GM21619 (cell line): ENCODE measurements around the gene OR2G2.

Experiments used
- ATAC-seq: cut with Tn5 transposase; IDR thresholded peaks from one replicate; pipeline ENCODE4 v1.9.1; 2021; ENCODE audit not compliant: unreplicated experiment

The OR2G2 gene, protein sequence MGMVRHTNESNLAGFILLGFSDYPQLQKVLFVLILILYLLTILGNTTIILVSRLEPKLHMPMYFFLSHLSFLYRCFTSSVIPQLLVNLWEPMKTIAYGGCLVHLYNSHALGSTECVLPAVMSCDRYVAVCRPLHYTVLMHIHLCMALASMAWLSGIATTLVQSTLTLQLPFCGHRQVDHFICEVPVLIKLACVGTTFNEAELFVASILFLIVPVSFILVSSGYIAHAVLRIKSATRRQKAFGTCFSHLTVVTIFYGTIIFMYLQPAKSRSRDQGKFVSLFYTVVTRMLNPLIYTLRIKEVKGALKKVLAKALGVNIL

DNA sequence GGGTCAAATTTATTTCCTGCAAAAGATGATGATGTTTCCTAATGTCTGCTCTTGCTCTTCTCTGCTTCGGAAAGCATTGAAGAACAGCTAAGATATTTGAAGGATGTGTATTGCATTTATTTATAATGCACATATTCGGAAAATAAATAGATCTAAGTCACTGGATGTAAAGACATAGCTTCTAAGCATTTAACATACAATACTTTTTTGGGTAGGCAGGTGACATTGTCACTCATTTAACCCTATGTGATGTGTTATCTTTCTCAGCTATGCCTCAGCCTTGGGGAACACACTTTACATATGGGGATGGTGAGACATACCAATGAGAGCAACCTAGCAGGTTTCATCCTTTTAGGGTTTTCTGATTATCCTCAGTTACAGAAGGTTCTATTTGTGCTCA is at the start of gene OR2G2:
Gene OR2G2 (plus strand): TSS at position 301 of the 400 bp plus-strand sequence. CDS start 0 bp downstream, at position 301.
- no peak for ATAC-seq

DNA sequence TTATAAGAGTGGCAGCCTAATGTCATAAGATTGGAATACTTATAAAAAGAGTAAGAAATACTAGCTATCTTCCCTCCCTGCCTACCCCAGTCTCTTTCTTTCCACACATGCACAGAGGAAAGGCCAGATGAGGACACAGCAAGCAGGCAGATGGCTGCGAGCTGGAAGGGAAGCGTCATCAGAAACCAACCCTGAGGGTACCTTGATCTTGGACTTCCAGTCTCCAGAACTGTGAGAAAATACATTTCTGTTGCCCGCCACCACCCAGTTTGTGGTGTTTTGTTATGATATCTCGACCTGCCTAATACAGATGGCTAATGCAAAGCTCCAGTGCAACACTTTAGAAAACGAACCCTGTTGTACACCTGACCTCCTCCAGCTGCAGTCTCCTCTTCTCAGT is 49.6 kb upstream of the OR2G2 start:
- ATAC-seq: no peak

DNA sequence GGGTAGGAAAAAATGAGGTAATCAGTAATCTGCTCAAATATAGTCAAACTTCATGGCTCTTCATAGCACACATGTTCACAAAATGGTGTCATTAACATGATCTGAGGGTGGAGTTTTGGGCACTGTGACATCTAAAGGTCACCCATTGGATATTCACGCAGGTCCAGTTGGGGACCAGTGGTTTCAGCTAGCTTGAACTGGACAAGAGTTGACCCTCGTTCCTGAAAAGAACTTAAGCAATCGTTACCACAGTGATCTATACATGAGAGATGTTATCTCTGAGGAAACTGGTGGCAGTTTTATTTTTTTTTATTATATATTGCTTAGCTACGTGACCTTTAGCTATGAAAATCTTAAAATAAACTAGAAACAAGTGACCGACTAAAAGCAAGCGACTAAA is 48.9 kb upstream of the OR2G2 start:
- no peak for ATAC-seq

DNA sequence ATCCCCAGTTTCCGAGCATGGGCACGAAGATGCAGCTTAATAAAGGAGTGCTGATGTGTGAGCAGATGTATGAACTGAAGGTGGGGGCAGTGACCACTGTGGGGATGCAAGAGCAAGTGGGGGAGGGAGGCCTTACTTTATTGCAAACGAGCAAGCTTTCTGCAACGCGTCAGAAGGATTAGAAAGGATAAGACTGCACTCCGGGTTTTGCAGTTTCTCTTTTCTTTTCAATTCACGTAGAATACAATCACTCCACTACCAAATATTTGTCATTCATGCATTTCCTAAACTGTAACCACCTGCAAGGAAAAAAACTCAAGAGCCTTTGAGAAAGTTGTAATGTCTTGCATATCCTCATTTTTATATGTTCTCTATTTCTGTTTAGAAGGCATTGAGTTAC is 47.6 kb upstream of the OR2G2 start:
- no peak for ATAC-seq

DNA sequence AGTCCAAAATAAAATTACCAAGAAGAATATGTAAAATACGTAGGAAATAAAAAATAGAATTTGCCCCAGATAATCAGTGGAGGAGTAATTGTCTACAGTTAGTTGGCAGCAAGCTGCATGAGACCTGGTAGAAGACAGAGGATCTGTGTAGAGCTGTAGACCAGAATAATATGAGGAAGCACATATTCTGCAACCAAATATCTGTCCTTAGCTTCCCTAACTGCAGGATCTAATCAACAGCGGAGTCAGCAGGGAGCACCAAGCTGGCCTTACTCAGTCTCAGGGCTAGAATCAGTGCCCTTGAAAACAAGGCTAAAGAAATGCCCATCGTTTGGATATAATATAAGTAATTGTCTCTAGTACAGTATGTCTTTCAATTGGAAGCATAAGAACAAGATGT is 45.3 kb upstream of the OR2G2 start:
- ATAC-seq: no peak

DNA sequence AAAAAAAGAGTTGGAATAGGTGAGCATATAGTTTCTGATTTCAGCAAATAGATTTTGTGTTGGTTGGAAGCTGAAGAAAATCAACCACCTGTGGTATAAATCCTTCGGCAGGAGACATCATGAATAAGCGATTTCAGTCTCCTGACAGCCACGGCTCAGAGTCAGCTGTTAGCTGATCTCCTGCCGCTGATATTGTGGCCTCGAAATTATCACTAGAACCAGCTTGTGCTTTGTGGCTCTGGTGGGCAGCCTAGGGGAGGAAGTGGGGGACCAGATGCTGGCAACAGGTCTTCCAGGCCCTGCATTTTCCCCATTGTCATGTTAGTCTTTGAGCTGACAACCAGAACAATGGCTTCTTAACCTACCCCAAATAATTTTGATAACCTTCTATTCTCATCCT is 40.1 kb upstream of the OR2G2 start:
- ATAC-seq: no peak

DNA sequence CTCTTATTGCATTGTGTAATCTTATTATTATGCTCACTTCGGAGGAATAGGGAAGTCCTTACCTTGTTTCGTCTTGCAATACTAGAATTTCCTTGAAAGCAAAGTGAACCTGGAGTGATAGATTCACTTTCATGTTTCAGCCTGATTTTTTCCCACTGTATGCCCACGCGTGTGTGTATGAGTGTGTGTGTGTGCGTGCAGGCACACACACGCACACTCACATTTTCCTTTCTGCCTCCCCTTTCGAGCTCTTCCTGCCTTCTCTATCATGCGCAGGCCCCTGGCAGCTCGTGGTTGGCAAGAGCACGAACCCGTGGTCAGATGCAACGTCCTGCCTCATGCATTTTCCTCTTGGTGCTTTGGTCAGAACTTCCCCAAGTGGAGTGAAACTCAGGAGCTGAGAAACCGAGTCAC is 39.4 kb upstream of the OR2G2 start, which contains the start of gene GCSAML:
Gene GCSAML (plus strand): TSS at position 366 of the 414 bp plus-strand sequence. CDS start 58 bp downstream, outside the sequence.
- no peak for ATAC-seq

DNA sequence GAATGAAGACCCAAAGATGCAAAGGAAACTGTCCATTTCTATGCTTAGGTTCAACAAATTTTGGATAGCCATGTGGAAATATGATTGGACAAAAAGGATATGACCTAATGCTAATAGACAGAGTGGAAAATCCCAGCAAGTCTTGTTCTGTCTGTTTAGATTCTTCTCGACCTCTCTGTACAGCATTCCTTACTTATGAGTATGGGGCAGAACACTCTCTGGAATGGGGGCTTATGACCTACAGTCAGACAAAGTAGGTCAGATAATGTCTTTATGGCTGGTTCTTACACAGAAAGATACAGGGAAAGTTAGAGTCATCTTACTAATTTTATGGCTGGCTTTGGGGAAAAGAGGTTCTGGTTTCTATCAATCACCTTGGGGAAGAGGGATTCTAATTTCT is 36.4 kb upstream of the OR2G2 start:
- no peak for ATAC-seq

DNA sequence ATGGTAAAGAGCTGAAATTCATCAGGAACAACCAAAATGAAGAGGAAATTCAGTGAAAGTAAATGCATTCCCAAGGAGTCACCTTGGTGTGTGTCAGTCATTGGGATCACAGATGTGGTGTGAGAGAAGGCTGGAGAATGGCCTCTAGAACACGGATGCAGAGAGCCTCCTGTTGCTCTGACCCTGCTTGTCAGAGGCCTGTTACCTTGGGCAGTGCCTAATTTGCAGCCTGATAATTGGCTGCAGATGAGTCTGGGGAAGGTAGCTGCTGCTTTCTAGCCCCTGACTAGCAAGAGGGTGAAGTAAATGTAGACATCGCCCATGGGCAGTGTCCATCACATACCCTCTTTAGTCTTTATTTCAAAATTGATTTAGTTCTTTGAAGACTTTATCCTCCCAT is 35.9 kb upstream of the OR2G2 start:
- no peak for ATAC-seq

DNA sequence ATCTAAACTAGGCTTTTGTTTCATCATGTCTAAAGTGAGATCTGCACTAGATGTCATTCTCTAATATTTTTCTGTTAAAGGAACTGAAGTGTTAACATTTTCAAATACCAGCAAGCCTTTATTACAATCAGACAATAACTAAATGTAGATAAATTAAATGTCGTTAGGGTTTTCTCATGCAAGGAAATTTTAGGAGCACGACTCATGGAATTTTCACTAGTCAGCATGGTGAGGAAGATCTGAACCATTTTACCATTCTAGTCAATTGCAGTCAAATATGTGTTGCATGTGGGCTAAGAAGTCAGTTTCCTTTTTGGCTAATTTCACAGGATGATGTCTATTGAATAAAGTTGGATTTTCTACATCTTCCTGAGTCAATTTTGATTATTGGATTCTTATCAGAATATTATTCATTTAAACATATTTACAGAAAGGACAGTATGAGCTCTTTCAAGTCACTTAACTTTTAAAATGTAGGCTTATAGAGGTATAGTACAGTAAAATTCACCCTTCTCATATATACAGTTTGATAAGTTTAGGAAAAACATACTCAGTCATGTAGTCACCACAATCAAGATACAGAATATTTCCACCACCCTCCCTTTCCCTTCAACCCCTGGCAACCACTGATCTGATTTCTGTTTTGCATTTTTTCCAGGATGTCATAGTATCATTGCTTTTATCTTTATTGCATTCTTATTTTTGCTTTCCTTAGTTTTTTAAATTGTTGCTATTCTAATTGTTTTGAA is 30.1 kb upstream of the OR2G2 start:
- ATAC-seq: no peak

DNA sequence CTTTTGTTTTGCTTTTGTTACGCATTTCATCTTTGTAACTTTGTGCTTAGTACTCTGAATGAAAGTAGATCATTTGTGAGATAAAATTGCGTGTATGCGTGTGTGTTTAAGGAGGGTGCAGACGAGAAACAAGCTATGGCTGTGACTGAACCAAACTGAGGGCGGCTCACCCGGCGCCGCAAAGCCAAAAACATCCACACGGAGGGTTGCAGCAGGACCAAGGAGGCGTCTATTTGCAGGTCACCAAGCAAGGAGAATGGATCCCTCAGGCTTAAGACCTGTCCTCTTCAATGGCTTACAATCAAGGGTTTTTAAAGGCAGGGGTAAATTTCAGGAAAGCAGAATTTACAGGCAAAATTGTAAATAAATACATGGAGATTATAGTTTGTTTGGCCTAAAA is 26.4 kb upstream of the OR2G2 start:
- ATAC-seq: no peak

DNA sequence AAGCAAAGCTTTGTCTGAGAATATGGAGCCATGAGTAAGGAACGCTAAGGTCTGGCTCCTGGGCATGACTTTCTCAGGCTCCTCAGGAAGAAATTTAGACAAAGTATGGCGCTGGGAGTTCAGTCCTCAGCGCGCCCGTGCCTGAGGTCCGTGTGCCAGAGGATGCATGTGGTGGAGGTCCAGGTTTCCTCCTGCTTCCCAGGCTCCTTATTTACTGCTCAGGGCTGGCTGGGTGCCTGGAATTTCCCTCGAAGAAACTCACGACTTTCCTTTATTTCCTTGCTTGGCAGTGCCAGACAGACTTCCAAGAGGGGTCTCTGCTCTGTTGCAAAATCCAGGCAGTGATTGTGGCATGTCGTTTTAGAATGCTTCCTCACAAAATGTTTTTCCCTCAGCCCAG is 26.0 kb upstream of the OR2G2 start:
- no peak for ATAC-seq

DNA sequence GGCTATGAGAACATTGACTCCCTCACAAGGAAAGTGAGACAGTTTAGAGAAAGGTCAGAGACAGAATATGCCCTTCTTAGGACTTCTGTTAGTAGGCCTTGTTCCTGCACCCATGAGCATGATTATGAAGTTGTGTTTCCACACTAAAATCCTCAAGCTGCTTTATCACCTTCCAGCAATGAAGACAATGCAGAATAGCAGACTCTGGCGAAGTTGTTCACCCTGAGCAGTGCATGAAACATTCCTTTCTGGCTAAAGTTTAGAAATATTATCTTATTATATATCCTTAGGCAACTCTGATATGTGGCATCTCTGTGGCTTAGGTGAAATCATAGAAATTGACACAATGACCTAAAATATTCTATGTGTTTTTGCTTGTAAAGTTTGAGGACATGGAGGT is 13.9 kb upstream of the OR2G2 start:
- no peak for ATAC-seq

DNA sequence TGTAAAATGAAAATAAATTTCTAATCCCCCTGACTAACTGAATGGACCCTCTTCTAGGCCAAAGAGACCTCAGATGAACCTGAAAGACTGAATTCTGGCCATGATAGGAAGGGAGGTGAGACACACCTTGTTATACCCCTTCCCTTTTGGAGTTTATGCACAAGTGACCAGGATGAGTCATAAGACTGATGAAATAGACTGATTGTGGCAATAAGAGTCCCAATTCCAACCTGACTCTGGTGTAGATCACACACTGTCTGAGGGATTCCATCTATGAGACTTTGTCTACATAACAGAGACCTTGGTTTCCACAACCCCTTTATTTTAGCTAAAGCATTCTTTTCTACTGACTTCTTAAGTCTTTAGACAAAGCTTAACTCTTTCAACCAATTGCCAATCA is 13.5 kb upstream of the OR2G2 start:
- ATAC-seq: no peak

DNA sequence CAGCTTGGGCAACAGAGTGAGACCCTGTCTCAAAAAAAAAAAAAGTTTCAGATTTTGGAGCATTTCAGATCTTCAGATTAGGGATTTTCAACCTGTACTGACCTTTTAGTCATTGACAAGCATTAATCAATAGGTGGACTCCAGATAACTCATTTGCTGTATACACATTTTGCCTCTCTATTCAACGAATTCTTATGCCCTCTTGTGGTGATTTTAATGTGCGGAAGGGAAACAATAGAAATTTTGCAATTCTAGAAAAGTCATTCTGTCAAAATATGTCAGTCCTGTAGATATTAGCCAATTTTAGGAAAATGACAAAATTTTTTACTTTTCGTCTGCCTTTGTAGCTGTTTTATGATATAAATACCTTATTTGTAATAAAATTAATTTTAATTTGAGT is 11.6 kb upstream of the OR2G2 start:
- ATAC-seq: no peak

DNA sequence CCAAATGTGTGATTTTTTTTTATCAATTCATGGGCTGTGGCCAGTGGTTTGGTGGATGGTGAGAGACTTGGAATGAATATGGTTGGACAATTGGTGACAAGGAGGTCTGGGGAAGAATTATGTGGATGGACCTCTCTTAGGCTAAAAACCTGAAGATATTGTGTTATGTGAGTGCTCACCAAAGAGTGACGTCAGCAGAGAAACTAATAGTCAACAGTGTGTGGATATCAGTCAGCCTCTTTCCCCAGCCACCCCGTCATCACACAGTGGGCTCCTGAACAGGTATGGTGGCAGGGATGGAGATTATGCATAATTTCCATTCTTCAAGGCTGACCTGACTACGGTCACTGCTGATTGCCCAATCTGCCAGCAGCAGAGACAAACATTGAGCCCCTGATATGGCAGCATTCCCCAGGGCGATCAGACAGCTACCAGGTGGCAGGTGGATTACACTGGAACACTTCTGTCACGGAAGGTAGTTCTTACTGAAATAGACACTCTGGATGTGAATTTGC is 9.2 kb upstream of the OR2G2 start:
- ATAC-seq: no peak

DNA sequence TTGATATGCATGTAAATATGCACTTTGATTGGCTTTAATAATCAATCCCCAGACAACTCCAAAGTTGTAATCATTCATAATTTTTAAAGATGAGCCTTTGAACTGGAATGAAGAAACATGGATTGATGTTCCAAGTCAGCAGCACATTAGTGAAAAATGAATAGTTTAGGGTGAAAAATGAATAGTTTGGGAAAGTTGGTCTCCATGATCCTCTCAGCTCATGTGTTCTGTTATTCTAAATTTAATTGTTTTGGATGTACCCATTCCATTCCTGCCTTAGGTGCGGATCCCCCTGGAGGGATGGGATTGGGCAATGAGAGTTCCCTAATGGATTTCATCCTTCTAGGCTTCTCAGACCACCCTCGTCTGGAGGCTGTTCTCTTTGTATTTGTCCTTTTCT is 17.1 kb downstream of the OR2G2 start, which contains the start of gene OR2G3:
Gene OR2G3 (plus strand): TSS at position 301 of the 400 bp plus-strand sequence. CDS start 0 bp downstream, at position 301.
- no peak for ATAC-seq

DNA sequence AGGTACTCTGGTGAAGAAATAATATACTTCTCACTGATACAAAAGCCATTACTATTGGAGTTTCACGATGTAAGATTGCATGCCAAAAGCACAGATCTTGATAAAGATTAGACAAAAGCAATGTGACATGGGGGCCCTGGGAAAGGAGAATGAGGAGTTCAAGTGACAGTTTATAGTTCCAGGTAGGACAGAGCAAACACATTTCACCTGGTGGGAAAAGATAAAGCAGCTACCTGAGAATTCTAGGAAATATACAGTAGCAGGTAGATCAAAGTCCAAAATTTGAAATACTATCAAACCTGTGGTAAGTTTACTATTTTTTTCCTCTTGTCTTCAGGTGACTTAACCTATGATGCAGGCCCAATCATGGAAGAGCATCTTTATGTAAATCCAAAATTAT is 25.2 kb downstream of the OR2G2 start:
- no peak for ATAC-seq

DNA sequence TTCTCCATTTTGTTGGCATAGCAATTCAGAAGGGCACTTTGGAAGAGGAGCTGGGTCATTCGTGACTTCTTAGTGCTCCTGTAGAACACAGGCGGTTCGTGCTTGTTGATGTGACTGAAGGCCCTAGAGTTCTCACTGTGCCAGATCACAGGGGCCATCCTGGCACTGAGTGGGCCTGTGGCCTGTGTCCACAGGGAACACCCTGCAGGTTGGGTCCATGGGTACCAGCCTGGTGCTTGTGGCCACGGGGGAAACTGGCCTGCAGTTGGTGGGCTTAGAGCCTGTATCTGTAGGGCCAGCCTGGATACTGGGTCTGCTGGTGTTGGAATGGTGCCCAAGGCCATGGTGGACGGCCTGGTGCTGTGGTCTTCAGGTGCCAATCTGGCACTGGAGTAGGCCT is 26.5 kb downstream of the OR2G2 start:
- no peak for ATAC-seq

DNA sequence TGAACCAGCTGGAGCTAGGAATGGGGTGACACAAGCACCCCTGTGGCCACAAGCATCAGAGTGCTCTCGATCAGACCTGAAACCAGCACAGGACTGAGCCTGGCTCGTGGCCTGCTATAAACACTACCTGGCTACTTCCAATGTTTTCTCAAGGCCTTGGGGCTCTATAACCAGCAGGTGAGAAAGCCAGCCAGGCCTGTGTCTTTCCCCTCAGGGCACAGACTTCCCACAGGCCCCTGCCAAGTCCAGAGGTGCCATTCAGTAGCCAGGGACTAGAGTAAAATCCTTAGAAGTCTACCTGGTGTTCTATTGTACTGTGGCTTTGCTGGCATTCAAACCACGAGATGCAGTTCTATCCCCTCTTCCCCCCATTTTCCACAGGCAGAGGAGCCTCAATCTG is 39.8 kb downstream of the OR2G2 start:
- no peak for ATAC-seq

DNA sequence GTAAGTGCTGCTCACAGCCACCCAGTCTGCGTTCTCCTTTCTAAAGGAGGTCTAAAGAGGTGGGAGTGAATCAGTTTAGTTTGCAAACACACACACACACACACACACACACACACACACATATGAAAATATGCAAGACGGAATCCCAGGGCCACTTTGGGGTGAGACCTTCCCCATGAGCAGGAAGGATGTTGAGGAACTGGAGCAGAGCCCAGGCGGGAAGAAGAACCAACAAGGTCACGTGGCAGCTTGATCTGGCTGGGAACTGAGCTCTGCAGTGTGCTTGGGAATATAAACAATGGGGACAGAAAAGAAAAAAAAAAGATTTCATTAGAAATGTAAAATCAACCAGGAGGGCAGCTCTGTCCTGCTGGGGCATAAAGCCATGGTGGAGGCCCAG is 49.9 kb downstream of the OR2G2 start:
- ATAC-seq: no peak

DNA sequence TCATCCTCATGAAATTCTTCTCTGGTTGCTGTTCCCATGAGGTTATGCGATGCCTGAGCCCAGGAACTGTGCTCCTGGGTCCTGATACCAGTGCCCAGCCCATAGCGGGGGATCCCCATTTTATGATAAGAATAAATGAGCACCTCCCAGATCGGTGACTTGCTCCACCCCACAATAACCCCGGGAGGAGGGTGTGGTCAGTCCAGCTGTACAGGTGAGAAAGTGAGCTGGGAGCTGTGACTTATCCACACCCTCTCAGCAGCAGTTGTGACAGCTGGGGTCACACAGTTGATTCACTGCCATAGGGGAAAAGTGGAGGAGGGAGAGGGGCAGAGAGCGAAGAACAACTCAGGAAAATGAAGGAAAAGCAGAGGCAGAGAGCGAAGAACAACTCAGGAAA is 50.6 kb downstream of the OR2G2 start:
- ATAC-seq: no peak
